ENCODE results near the gene PRSS58. TPM values are rescaled to one million over a fixed set of nuclear protein-coding genes. Genes with fewer than 3 reads are reported as not detected.
A peak's percentile ranks its signal among the peaks of the same experiment; 100 is the strongest.

The PRSS58 gene
- total RNA-seq, 1 experiment from 2014 or later = not detected

DNA sequence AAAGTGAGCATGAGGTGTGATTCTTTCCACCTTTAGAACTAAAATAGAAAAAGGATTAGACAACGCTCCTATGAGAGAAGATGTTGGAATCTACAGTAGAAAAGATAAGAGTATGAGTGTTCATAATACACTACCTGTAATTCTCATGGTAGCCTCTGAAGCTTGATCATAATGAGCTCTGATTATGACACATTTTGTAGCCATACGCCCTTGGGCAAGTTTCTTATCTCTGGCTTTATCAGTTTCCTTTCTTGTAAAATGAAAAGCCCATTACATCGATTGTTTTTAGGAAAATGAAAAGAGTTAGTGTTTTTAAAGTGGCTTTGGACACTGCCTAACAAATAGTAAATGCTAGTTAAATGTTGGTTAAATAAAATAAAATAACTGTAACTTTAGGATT is 22.4 kb upstream of the PRSS58 start:
- no peak overlapping the region for H3K27ac ChIP-seq
- peak in 1 of 2 experiments; percentile 58 for DNase-seq
- 0 out of 2 replicates have a peak, but pooled peaks cover 3% of the 10 kb centered on the region for H3K27me3 ChIP-seq (ENCODE audit: insufficient read depth, low read depth)
- peaks cover 8% of the 10 kb centered on the region; the same call in 1 of the 2 replicates for H3K4me1 ChIP-seq (replicated peaks; ENCODE audit: insufficient read depth)
- TF ChIP-seq, protein P1, sequence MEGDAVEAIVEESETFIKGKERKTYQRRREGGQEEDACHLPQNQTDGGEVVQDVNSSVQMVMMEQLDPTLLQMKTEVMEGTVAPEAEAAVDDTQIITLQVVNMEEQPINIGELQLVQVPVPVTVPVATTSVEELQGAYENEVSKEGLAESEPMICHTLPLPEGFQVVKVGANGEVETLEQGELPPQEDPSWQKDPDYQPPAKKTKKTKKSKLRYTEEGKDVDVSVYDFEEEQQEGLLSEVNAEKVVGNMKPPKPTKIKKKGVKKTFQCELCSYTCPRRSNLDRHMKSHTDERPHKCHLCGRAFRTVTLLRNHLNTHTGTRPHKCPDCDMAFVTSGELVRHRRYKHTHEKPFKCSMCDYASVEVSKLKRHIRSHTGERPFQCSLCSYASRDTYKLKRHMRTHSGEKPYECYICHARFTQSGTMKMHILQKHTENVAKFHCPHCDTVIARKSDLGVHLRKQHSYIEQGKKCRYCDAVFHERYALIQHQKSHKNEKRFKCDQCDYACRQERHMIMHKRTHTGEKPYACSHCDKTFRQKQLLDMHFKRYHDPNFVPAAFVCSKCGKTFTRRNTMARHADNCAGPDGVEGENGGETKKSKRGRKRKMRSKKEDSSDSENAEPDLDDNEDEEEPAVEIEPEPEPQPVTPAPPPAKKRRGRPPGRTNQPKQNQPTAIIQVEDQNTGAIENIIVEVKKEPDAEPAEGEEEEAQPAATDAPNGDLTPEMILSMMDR (conservative IDR thresholded peaks at IDR 0.05) = no peak
- no peak for TF ChIP-seq EZH2 (IDR thresholded peaks at IDR 0.05; ENCODE audit: low read depth)
- ChIA-PET CTCF (interaction anchor here (0.9 kb wide), 1 partner anchor 610 kb away, joined by 4 read pairs; no protein-coding TSS in a partner anchor), POLR2A (ENCODE audit: unreplicated experiment) (interaction anchor here (0.6 kb wide), 1 partner anchor 504 kb away, joined by 3 read pairs; no protein-coding TSS in a partner anchor)
- no TSS peak for BruUV-seq (replicated peaks)
- intact Hi-C loops (cut with micrococcal nuclease; ENCODE audit: unreplicated experiment) = no loop called here
- peak overlapping the region; percentile 18; the same call in 1 of the 2 replicates for H2AFZ ChIP-seq
- no peak overlapping the region for H3K4me3 ChIP-seq
- H3K79me2 ChIP-seq (ENCODE audit: low read depth) = no peaks in the 10 kb centered on the region
- H3K9me3 ChIP-seq (ENCODE audit: insufficient read depth, low read depth) = peaks cover 5% of the 10 kb centered on the region; the same call in 1 of the 2 replicates
- no peaks in the 10 kb centered on the region for H4K20me1 ChIP-seq (ENCODE audit: insufficient read depth)
- no peaks in the 10 kb centered on the region for H3K9me2 ChIP-seq (ENCODE audit: insufficient read depth)
- H3K4me2 ChIP-seq = 0 out of 2 replicates have a peak overlapping the region, but pooled peaks have one; percentile 21
- no peaks in the 10 kb centered on the region for H3F3A ChIP-seq (ENCODE audit: insufficient read depth, low read depth)
- no peaks in the 10 kb centered on the region for H3K36me3 ChIP-seq (ENCODE audit: low read depth)

DNA sequence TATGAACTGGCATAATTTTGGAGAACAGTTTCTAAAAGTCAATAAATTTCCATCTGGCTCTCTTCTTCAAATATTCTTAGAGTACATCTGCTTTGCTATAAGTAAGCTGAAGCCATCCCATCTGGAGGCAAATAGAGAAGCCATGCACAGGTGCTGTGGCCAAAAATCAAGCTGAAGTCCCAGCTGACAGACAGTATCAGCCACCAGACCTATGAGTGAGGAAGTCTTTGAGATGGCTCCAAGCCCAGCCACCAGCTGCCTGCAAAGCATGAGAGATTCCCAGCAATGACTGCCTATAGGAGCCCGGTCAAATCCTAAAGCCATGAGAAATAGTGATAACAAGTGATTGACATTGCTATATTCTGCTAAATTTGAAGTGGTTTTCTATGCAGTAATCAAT is 21.7 kb upstream of the PRSS58 start:
- CTCF ChIA-PET = interaction anchor here (0.6 to 0.9 kb wide), 2 partner anchors 47 to 610 kb away, joined by 3 to 4 read pairs; no protein-coding TSS in a partner anchor
- POLR2A ChIA-PET (ENCODE audit: unreplicated experiment) = interaction anchor here (0.6 kb wide), 1 partner anchor 72 kb away, joined by 4 read pairs; no protein-coding TSS in a partner anchor

DNA sequence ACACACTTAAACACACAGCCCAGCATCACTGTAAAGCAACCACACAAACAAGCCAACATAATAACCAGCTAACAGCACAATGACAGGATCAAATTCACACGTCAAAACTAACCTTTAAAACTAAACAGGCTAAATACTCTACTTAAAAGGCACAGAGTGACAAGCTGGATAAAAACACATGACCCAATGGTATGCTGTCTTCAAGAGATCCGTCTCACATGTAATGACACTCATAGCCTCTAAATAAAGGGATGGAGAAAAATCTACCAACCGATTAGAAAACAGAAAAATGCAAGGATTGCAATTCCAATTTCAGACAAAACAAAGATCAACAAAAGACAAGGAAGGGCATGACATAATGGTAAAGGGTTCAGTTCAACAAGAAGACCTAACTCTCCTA is 17.2 kb upstream of the PRSS58 start:
- Histone ChIP-seq H3F3A (ENCODE audit: insufficient read depth, low read depth) (no peaks in the 10 kb centered on the region), H3K36me3 (ENCODE audit: low read depth) (no peaks in the 10 kb centered on the region), H3K4me3 (no peak overlapping the region), H2AFZ (no peak overlapping the region), H3K4me1 (replicated peaks; ENCODE audit: insufficient read depth) (peaks cover 3% of the 10 kb centered on the region; the same call in 1 of the 2 replicates), H3K9me2 (ENCODE audit: insufficient read depth) (no peaks in the 10 kb centered on the region), H3K9me3 (ENCODE audit: insufficient read depth, low read depth) (no peaks in the 10 kb centered on the region; the same call in 1 of the 2 replicates), H3K79me2 (ENCODE audit: low read depth) (no peaks in the 10 kb centered on the region), H3K27me3 (ENCODE audit: insufficient read depth, low read depth) (0 out of 2 replicates have a peak, but pooled peaks cover 3% of the 10 kb centered on the region), H4K20me1 (ENCODE audit: insufficient read depth) (no peaks in the 10 kb centered on the region), H3K4me2 (no peak overlapping the region), H3K27ac (no peak overlapping the region)
- POLR2A ChIA-PET (ENCODE audit: unreplicated experiment) = no interaction called here
- TF ChIP-seq, protein P1 (conservative IDR thresholded peaks at IDR 0.05) = no peak
- TF ChIP-seq EZH2 (IDR thresholded peaks at IDR 0.05; ENCODE audit: low read depth) = no peak
- CTCF ChIA-PET = no interaction called here
- no peak for DNase-seq
- intact Hi-C loops (cut with micrococcal nuclease; ENCODE audit: unreplicated experiment) = no loop called here
- no TSS peak for BruUV-seq (replicated peaks)

More for the DNA sequence above, 21.7 kb upstream of the PRSS58 start:
- H4K20me1 ChIP-seq (ENCODE audit: insufficient read depth) = no peaks in the 10 kb centered on the region
- H3K4me2 ChIP-seq = no peak overlapping the region
- peaks cover 8% of the 10 kb centered on the region; the same call in 1 of the 2 replicates for H3K4me1 ChIP-seq (replicated peaks; ENCODE audit: insufficient read depth)
- DNase-seq = no peak
- peak overlapping the region; percentile 18; the same call in 1 of the 2 replicates for H2AFZ ChIP-seq
- H3K79me2 ChIP-seq (ENCODE audit: low read depth) = no peaks in the 10 kb centered on the region
- intact Hi-C loops (cut with micrococcal nuclease; ENCODE audit: unreplicated experiment) = no loop called here
- H3F3A ChIP-seq (ENCODE audit: insufficient read depth, low read depth) = no peaks in the 10 kb centered on the region
- no TSS peak for BruUV-seq (replicated peaks)
- TF ChIP-seq EZH2 (IDR thresholded peaks at IDR 0.05; ENCODE audit: low read depth) = no peak
- TF ChIP-seq, protein P1 (conservative IDR thresholded peaks at IDR 0.05) = no peak
- H3K9me3 ChIP-seq (ENCODE audit: insufficient read depth, low read depth) = peaks cover 5% of the 10 kb centered on the region; the same call in 1 of the 2 replicates
- no peak overlapping the region for H3K4me3 ChIP-seq
- H3K36me3 ChIP-seq (ENCODE audit: low read depth) = no peaks in the 10 kb centered on the region
- H3K27me3 ChIP-seq (ENCODE audit: insufficient read depth, low read depth) = 0 out of 2 replicates have a peak, but pooled peaks cover 3% of the 10 kb centered on the region
- H3K9me2 ChIP-seq (ENCODE audit: insufficient read depth) = no peaks in the 10 kb centered on the region
- H3K27ac ChIP-seq = no peak overlapping the region
